Heart left ventricle (tissue), 16 donors: ENCODE measurements around the gene MYH11. TPM values are rescaled to one million over a fixed set of nuclear protein-coding genes. Genes with fewer than 3 reads are reported as not detected.
A peak's percentile ranks its signal among the peaks of the same experiment; 100 is the strongest.
"Not testable (repeated sequence)": the region's sequence is repeated elsewhere in the genome, so short reads cannot be mapped to it uniquely, and the experiment has no call there.

Experiments used
- ATAC-seq, 4 donors: fragments of 200-7000 bp; cut with Tn5 transposase; one replicate each; pipeline ENCODE4 v1.9.1; 2020 to 2022; ENCODE audit warnings: moderate library complexity in 4 of 4, mild to moderate bottlenecking in 3 of 4, moderate number of reproducible peaks in 1 of 4
- DNase-seq, 5 donors: peaks; one replicate each; pipeline ENCODE4 v3.0.0-alpha.2; 2020
- H3K27ac ChIP-seq, 12 donors: fragments of 200-600 bp; sonication (generic) in 4 of 12; one replicate each; pipeline versions ENCODE4 v1.5.0 to v1.8.0; 2016 to 2022; ENCODE audit warnings: mild to moderate bottlenecking in 2 of 12
- H3K27me3 ChIP-seq, 9 donors: fragments of 200-600 bp; sonication (generic) in 2 of 9; one replicate each; pipeline versions ENCODE4 v1.5.1 to v1.8.0; 2016 to 2022; ENCODE audit warnings: mild to moderate bottlenecking in 3 of 9
- H3K36me3 ChIP-seq, 9 donors: fragments of 200-600 bp; sonication (generic) in 2 of 9; one replicate each; pipeline versions ENCODE4 v1.5.0 to v1.8.0; 2018 to 2022; ENCODE audit warnings: mild to moderate bottlenecking in 2 of 9
- H3K4me1 ChIP-seq, 12 donors: fragments of 200-600 bp; sonication (generic) in 4 of 12; one replicate each; pipeline versions ENCODE4 v1.5.0 to v1.8.0; 2016 to 2022; ENCODE audit warnings: mild to moderate bottlenecking in 3 of 12
- H3K4me3 ChIP-seq, 12 donors: fragments of 200-600 bp; sonication (generic) in 4 of 12; one replicate each; pipeline versions ENCODE4 v1.5.0 to v1.8.0; 2017 to 2022; ENCODE audit warnings: mild to moderate bottlenecking in 9 of 12, moderate library complexity in 4 of 12
- H3K9me3 ChIP-seq, 12 donors: fragments of 200-600 bp; sonication (generic) in 4 of 12; one replicate each; pipeline versions ENCODE4 v1.5.0 to v1.8.0; 2016 to 2022; ENCODE audit warnings: mild to moderate bottlenecking in 1 of 12
- CTCF ChIP-seq, 12 donors: fragments of 200-600 bp; sonication (generic) in 4 of 12; IDR thresholded peaks; one replicate each; pipeline versions ENCODE4 v1.5.0 to v1.8.0; 2018 to 2022; ENCODE audit warnings: antibody characterized with exemption in 12 of 12, mild to moderate bottlenecking in 5 of 12
- POLR2A ChIP-seq, 2 donors: fragments of 450-650 bp; IDR thresholded peaks; one replicate each; pipeline ENCODE4 v1.6.1; 2017; ENCODE audit warnings: antibody characterized with exemption in 2 of 2, mild to moderate bottlenecking in 2 of 2, moderate library complexity in 2 of 2
- WGBS, 4 donors: extraction: QIAGEN DNeasy Blood & Tissue Kit in 2 of 4; methylation state at CpG; one replicate each; pipeline versions ENCODE4 v1.1.5 to v1.1.7; 2013 to 2018; 5-methylcytosine and 5-hydroxymethylcytosine counted together
- intact Hi-C, 10 donors: fragments of 100-400 bp; cut with DNase I; formaldehyde crosslinking; loops; one replicate each; pipeline versions ENCODE4 v1.11.1 to v1.14.2; 2022
- polyA plus RNA-seq, 2 donors: library from polyadenylated mRNA; stranded (reverse); fragments of 200-250 nt; gene quantifications; one replicate each; pipeline ENCODE4 v1.2.3, GENCODE V29; 2013
- total RNA-seq, 9 donors: library from RNA; depleted of rRNA in 2 of 9; stranded (reverse); fragments of >200 nt in 2 of 9; fragmentation: NEBNext Ultra II Directional in 3 of 9; extraction: Animal tissue kit (Norgen Biotek cat#: 25700) in 3 of 9; gene quantifications; one replicate each; pipeline versions ENCODE4 v1.1.0 to v1.2.4, GENCODE V29; 2016 to 2023
- donor health status: ischemic (EF 13 %, LVEDD 7.1; RV severe dilation, severe dysfunction).
- donor health status: healthy with polysubstance abuse.
- donor health status: DM: no; HTN: yes; CAD: no.
- donor health status: DM: no; HTN: no; CAD: no.
- donor health status: ischemic (EF 25% LVEDD 6.9; RV normal size, moderate dysfunction).
- donor health status: ischemic (EF 25% LVEDD 5.7; RV mildly dilated, moderate dysfunction).
- donor health status: healthy.
- donor health status: DM: yes; HTN: yes; CAD: no.
- donor health status: ischemic (EF 35%, LVEDD 5.7; RV mildly dilated, moderate dysfunction).
- donor health status: nonischemic (EF 11% LVEDD 7.7; RV severe dilation, severe dysfunction).
- donor health status: DM: yes; HTN: yes; CAD: no.
- donor health status: PGD.
- donor health status: ischemic (EF 29% LVEDD 5.4; RV normal size, mild dysfunction).
- donor health status: nonischemic (EF 23%, LVEDD 6.1; RV moderate dilation, normal function).

Gene MYH11
- total and polyA plus RNA-seq, 11 donors = 9.8 to 71.9 (median 26.5) TPM

- ATAC-seq (no peak), DNase-seq (no peak)
- Histone ChIP-seq H3K27me3 (peaks cover 0 to 4% (median 0%) of the 10 kb centered on the region in 9 donors), H3K9me3 (no peaks in the 10 kb centered on the region), H3K36me3 (no peaks in the 10 kb centered on the region), H3K4me3 (no peak overlapping the region), H3K27ac (peak overlapping the region in 1 of 12 donors; percentile 91), H3K4me1 (no peaks in the 10 kb centered on the region)
- no peak for TF ChIP-seq POLR2A (IDR thresholded peaks at IDR 0.05)
- no peak for TF ChIP-seq CTCF (IDR thresholded peaks at IDR 0.05)
- intact Hi-C loops = no loop called here
- 73 to 82% (median 81%) methylated on average over 4 of the region's 4 CpGs for WGBS, 4 donors
Observed at GRCh38 chr16:15846510-15846909, 10.3 kb downstream of the MYH11 start.

GRCh38 chr16:15843635-15844279, 13.1 kb downstream of the MYH11 start:
- Histone ChIP-seq H3K9me3 (no peaks in the 10 kb centered on the region), H3K27me3 (peaks cover 0 to 5% (median 0%) of the 10 kb centered on the region in 9 donors), H3K27ac (peak overlapping the region in 1 of 12 donors; percentile 91), H3K36me3 (no peaks in the 10 kb centered on the region), H3K4me1 (no peaks in the 10 kb centered on the region), H3K4me3 (no peak overlapping the region)
- TF ChIP-seq CTCF (IDR thresholded peaks at IDR 0.05) (no peak), POLR2A (IDR thresholded peaks at IDR 0.05) (no peak)
- DNase-seq (no peak), ATAC-seq (no peak)
- intact Hi-C loops = no loop called here
- 83 to 87% (median 85%) methylated on average over 10 of the region's 10 CpGs for WGBS, 4 donors

GRCh38 chr16:15839204-15839603, 17.6 kb downstream of the MYH11 start:
- not testable (repeated sequence) for H3K9me3 ChIP-seq, DNase-seq, ATAC-seq, H3K36me3 ChIP-seq, H3K4me3 ChIP-seq, H3K4me1 ChIP-seq, H3K27me3 ChIP-seq
- WGBS, 4 donors = 89 to 93% (median 91%) methylated on average over 8 of the region's 8 CpGs
- intact Hi-C loops = loop anchor here in 1 of 10 donors (10.0 kb wide), 1 partner anchor 54 kb away; no protein-coding TSS in a partner anchor
- peak overlapping the region in 1 of 12 donors; percentile 87 for H3K27ac ChIP-seq

- ATAC-seq (no peak), DNase-seq (no peak)
- Histone ChIP-seq H3K4me3 (no peak overlapping the region), H3K36me3 (no peaks in the 10 kb centered on the region), H3K4me1 (peaks cover 0 to 5% (median 0%) of the 10 kb centered on the region in 12 donors), H3K27me3 (peaks cover 0 to 5% (median 0%) of the 10 kb centered on the region in 9 donors), H3K9me3 (no peaks in the 10 kb centered on the region), H3K27ac (peak overlapping the region in 1 of 12 donors; percentile 87)
- no peak for TF ChIP-seq POLR2A (IDR thresholded peaks at IDR 0.05)
- TF ChIP-seq CTCF (IDR thresholded peaks at IDR 0.05) = no peak
- intact Hi-C loops = loop anchor here in 1 of 10 donors (10.0 kb wide), 1 partner anchor 53 kb away; no protein-coding TSS in a partner anchor
- WGBS, 4 donors = 94 to 97% (median 95%) methylated on average over 11 of the region's 11 CpGs
Observed at GRCh38 chr16:15837761-15838160, 19.1 kb downstream of the MYH11 start.
